GM12872 (cell line): ENCODE measurements around the gene DOCK9.

Source experiments
- CTCF ChIP-seq: IDR thresholded peaks from 3 replicates; pipeline ENCODE4 v1.5.1; 2011; ENCODE audit warnings: low read depth, mild to moderate bottlenecking, low read length, moderate library complexity; ENCODE audit not compliant: insufficient read depth

The DOCK9 gene

GRCh38 chr13:98897706-98898105, 80.2 kb downstream of the DOCK9 start:
- TF ChIP-seq CTCF, result no peak

GRCh38 chr13:98896868-98897144, 81.1 kb downstream of the DOCK9 start:
- TF ChIP-seq CTCF, result no peak

GRCh38 chr13:98896083-98896867, 81.6 kb downstream of the DOCK9 start:
- no peak for TF ChIP-seq CTCF

GRCh38 chr13:98893371-98893770, 84.5 kb downstream of the DOCK9 start:
- TF ChIP-seq CTCF, result no peak

- no peak for TF ChIP-seq CTCF
Observed at GRCh38 chr13:98892821-98893220, 85.0 kb downstream of the DOCK9 start.

GRCh38 chr13:98892077-98892476, 85.8 kb downstream of the DOCK9 start:
- no peak for TF ChIP-seq CTCF

GRCh38 chr13:98890925-98891324, 86.9 kb downstream of the DOCK9 start:
- no peak for TF ChIP-seq CTCF
